GM19372 (cell line): ENCODE data around the gene MALAT1.
"Not testable (repeated sequence)": the region's sequence is repeated elsewhere in the genome, so short reads cannot be mapped to it uniquely, and the experiment has no call there.

Experiments
- ATAC-seq: cut with Tn5 transposase; IDR thresholded peaks from one replicate; pipeline ENCODE4 v1.9.1; 2021; ENCODE audit warnings: mild to moderate bottlenecking, low read depth, moderate library complexity; ENCODE audit not compliant: unreplicated experiment

Gene MALAT1

GRCh38 chr11:65498977-65499712, at the start of gene MALAT1:
Gene MALAT1, plus strand, starts transcription at chr11:65499045.
- no peak for ATAC-seq

- not testable (repeated sequence) for ATAC-seq
Observed at GRCh38 chr11:65451301-65451700, 47.5 kb upstream of the MALAT1 start.

- ATAC-seq, result not testable (repeated sequence)
Observed at GRCh38 chr11:65452259-65452658, 46.6 kb upstream of the MALAT1 start.

GRCh38 chr11:65452806-65453490, 45.9 kb upstream of the MALAT1 start:
- ATAC-seq, result no peak

GRCh38 chr11:65454311-65454695, 44.5 kb upstream of the MALAT1 start:
- ATAC-seq, result no peak

GRCh38 chr11:65454696-65455456, 44.0 kb upstream of the MALAT1 start:
- peak; percentile 77 for ATAC-seq

GRCh38 chr11:65456418-65456817, 42.4 kb upstream of the MALAT1 start:
- no peak for ATAC-seq

GRCh38 chr11:65459552-65459951, 39.3 kb upstream of the MALAT1 start:
- ATAC-seq, result no peak

- ATAC-seq, result not testable (repeated sequence)
Observed at GRCh38 chr11:65465471-65465870, 33.4 kb upstream of the MALAT1 start.

- not testable (repeated sequence) for ATAC-seq
Observed at GRCh38 chr11:65467306-65467705, 31.5 kb upstream of the MALAT1 start.

- ATAC-seq, result no peak
Observed at GRCh38 chr11:65468874-65469333, 29.9 kb upstream of the MALAT1 start.

GRCh38 chr11:65470433-65471049, 28.3 kb upstream of the MALAT1 start:
- ATAC-seq, result no peak

- no peak for ATAC-seq
Observed at GRCh38 chr11:65471447-65471891, 27.4 kb upstream of the MALAT1 start.

GRCh38 chr11:65472588-65473277, 26.1 kb upstream of the MALAT1 start:
- not testable (repeated sequence) for ATAC-seq

- ATAC-seq, result no peak
Observed at GRCh38 chr11:65473278-65473860, 25.5 kb upstream of the MALAT1 start.

- no peak for ATAC-seq
Observed at GRCh38 chr11:65474864-65475263, 24.0 kb upstream of the MALAT1 start.

GRCh38 chr11:65476632-65477148, 22.2 kb upstream of the MALAT1 start:
- no peak for ATAC-seq

- ATAC-seq, result peak; percentile 86
Observed at GRCh38 chr11:65477149-65477965, 21.5 kb upstream of the MALAT1 start.
